Measurements from ENCODE around the gene SLC7A7.

- TF ChIP-seq POLR2A (IDR thresholded peaks at IDR 0.05; ENCODE audit: low read depth, low read length) (no peak), POLR2AphosphoS5 (IDR thresholded peaks at IDR 0.05; ENCODE audit: low read depth, low read length) (no peak)
These were observed 27.2 kb upstream of the SLC7A7 start for GRCh38 chr14:22842211-22843122.

Measured in GM12892 (cell line).